ENCODE measurements around the gene OCA2.

Gene OCA2

GRCh38 chr15:28068930-28069329 lies 30.2 kb downstream of the OCA2 start:
- DNase-seq: no peak

GRCh38 chr15:28066231-28066630 lies 32.9 kb downstream of the OCA2 start:
- no peak for DNase-seq

GRCh38 chr15:28060005-28060404 lies 39.1 kb downstream of the OCA2 start:
- DNase-seq: no peak

- DNase-seq: no peak
Observed at GRCh38 chr15:28058082-28058481, 41.0 kb downstream of the OCA2 start.

- DNase-seq: no peak
Observed at GRCh38 chr15:28051955-28052633, 47.0 kb downstream of the OCA2 start.

- no peak for DNase-seq
Observed at GRCh38 chr15:28049581-28049980, 49.5 kb downstream of the OCA2 start.

DNA sequence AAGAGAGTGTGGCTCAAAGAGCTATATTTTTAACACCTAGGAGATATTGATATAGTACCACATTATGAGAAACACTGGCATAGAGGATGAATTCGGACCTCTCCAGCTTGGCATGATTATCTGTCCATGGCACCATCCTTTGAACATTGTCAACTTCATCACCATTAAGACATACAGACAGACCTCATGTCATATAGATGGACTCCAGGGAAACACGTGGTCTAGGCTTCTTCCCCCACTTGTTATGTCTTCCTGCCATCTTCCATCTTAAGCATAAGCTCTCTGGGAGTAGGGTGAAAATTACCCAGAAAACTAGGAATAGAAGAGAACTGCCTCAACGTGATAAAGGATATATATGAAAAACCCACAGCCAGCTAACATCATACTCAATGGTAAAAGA lies 51.8 kb downstream of the OCA2 start:
- no peak for DNase-seq

DNA sequence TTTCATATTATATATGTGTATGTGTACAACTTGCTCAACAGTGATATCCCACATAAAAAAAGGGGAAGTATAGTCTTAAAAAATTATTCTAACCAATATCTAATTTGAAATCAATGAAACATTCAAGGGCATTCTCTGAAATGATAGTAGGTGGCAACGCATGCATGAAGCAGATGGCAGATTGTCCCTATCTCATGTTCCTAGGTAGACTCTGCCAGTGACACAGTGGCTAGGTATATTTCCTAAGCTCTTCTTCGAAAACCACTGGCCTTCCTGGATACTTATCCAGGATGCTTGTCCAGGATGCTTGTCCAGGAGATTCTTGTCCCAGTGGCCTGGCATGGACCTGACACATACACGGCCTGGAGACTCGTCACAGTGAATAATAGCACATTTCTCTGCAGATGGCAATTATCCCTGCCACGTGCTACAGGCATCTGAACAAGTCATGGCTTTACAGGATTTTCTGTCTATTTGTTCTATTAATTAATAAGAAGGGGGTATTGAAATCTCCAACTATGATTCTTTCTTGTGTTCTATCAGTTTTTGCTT lies 54.9 kb downstream of the OCA2 start:
- no peak for DNase-seq

DNA sequence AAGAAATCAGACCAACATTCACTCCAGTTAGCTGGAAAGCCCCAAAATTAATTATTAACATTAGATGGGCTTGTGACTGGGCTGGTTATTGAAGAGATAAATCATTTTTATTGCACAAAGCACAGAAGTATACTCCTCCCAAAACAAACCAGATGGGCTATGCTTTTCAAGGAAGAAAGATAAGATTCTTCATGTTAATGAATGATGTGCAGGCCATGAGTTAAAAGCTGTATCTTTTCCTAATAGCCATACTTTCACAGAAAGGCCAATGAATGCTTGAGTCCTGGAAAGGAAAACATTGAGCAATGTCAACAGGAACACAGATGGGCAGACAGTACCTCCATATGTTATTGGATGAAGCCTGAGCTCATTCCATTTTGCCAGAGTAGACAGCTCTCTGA lies 55.4 kb downstream of the OCA2 start:
- no peak for DNase-seq

DNA sequence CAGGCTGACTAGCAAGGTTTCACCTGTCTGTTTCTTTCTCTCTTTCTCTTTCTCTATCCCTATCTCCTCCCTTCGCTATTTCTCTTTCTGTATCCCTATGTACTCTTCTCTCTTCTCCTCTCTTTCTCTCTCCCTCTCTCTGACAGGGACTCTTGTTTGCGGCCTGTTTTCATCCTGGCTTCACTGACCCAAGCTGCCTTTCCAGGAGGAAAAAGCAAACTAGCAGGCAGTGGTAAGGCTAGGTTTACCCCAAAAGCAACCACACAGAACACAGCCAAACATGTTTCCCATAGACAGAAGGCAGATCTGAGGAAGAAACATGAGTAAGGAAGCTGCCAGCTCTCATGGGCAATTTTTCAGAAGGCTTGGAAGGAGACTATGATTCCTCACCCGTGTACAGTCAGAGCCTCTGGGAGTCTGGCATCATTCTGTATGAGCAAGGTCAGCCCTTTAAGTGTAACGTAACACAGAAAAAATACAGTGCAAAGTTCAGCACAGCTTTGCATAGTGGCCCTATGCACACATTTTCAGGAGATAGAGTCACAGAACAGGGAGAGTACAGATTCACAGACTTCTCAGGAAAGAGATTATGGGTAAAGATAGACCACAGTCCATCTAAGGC lies 61.0 kb downstream of the OCA2 start:
- DNase-seq: no peak

GRCh38 chr15:28033443-28033842 lies 65.7 kb downstream of the OCA2 start:
- DNase-seq: no peak

- no peak for DNase-seq
Observed at GRCh38 chr15:28030801-28031200, 68.3 kb downstream of the OCA2 start.

DNA sequence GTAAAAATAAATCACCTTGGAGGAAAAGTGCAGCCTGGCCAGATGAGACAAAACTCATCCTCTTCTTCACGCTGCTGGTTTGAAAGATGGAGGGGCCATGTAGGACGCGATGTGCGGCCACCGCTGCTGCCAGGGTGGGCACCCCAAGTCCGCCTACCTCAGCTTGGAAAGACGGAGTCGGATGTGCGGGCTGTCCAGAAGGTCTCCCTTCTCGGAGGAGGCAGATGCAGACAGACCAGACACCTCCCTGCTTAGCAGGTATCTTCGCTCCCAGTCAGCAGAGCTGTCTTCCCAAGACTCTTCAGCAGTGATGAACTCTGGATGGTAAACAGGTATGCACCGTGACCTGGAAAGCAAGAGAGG lies 71.4 kb downstream of the OCA2 start:
- no peak for DNase-seq

DNA sequence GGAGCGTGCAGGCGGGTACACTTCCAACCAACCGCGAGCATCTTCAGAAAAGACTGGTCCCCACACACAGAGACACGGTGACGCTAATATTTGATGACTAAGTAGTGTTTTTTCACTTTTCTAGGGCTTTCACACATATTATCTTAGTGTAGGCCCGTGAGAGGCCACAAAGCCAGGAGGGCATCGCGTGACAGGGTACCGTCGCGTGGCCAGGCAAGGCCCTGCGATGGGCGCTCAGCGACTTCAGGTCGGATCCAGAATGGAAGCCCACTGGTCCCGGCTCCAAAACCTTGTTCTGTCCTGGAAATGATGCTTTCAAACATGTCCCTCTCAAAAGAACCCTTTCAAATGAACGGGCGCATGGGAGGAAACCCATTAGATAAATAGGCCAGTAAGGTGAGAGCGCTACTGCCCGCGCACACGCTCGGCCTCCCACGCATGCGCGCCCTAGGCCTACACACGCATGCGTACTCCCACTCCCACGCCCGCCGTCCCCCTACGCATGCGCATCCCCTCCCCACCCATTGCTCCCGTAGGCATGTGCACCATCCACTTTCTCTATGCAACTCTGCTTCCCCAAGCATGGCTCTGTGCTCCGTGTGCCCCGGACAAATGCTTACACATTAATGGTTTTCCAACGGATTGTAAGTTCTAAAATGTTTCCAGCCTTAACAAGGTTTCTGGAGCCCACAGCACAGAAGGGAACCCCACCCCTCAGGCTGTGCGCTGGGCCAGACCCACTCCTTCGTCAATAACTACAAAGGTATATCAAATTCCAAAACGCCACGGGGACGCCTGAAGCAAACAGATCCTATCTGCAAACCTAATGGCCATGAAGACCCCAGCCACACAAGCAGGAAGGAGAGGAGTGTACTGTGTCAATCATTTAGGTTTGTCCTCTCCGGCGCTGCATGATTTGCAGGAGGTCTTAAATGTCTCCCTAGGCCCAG lies 72.1 kb downstream of the OCA2 start:
- DNase-seq: no peak

DNA sequence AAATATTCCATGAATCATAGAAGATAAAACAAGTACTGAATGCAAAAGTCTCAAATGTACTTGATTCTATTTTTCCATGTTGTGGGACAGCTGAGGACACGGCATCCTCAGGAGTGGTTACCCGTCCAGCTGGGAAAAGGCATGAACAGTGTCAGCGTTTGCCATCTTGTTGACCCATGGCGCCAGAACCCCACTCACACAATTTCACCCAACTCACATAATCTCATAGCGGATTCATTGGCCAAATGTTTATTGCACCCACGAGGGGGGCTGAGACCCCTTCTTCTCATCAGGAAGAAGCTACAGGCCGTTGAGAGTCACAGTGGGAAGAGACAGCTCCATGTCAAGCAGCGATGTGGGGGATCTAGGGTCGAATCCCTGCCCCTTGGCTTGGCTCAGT lies 72.9 kb downstream of the OCA2 start:
- DNase-seq: no peak

DNA sequence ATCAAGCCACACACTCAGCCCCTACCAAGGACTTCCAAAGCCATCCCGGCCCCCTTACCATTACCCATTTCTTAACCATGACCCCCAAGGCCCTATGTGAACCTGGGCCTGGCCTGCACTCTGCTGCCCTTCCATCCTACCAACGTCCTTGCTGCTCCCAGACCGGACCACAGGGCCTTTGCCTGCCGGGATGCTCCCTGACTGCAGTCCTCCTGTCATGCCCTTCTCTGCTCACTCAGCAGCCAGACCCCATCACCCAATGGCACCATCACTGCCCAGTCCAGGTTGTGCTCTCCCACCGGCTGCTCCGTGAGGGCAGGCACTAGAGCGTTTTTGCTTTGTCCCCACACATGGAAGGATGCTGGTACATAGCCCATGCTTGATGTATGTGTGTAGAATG lies 73.7 kb downstream of the OCA2 start:
- no peak for DNase-seq

DNA sequence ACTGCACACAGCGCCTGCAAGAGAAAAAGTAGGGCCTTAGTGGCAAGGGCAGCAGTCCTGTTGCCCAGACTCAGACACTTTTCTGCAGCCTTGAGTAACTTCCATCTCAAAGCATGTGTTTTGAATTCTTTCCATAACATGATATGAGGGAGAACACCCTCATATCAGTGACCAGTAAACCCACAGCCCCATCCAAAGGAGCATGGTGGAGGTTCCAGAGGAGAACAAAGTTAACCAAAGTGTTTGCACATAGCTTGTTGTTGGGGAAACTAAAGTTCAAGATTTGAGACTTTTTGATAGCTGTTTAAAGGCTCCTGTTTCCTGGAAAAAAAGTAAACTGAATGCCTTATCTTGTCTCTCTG lies 74.2 kb downstream of the OCA2 start:
- no peak for DNase-seq

- no peak for DNase-seq
Observed at GRCh38 chr15:28023933-28024888, 74.9 kb downstream of the OCA2 start.

- no peak for DNase-seq
Observed at GRCh38 chr15:28023422-28023821, 75.7 kb downstream of the OCA2 start.

DNA sequence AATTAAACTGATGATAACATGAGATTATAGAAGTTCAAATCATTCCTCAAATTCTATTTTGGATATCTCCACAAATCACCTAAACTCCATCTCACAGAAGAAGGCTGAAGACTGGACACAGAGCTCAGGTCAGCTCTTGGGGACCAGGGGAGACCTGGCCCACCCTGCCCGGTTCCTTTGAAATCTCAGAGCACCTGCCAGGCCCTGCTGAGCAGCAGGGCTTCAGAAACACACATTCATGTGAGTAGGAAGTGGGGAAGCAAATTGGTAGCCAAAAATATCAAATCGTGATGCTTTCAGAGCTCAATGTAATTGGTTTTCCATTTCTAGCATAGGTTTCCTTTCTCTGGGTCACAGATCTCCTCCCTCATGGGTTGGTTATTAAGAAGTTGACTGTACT lies 76.2 kb downstream of the OCA2 start:
- no peak for DNase-seq

GRCh38 chr15:28022181-28022580 lies 76.9 kb downstream of the OCA2 start:
- no peak for DNase-seq

DNA sequence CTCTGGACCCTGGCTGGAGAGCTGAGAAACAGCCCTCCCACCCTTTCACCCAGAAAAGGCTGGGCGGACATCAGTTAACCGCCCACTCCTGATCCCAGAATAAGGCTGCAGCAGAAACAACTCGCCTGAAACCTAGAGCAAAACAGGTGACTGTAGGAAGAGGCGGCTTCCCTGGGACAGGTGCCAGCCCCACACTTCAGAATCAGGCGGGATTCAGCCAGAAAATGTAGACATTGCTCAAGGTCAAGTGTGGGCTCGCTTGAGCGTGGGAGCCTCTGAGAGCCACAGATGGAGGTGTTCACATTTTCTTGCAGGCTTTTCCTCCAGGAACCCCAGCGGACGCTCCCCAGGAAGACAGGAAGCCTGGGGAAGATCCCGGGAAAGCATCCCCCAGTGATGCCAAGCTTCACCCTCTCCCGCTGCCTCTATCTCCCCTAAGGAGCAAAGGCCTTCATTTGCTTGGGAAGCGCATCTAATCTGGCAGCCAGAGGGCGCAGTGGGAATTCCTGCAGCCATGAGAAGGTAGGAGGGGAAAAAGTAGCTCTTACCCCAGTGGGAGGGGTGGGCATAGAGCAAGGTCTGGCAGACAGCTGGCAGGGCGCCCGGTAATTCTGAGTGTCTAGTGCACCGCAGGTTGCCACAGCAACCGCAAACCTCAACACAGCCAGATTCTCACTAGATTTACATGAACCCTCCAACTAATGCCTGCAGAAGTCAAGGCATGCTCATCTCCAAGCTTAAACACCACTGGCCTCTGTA lies 77.7 kb downstream of the OCA2 start:
- DNase-seq: peak; percentile 42

Measured in midbrain (tissue), 1 donor.